GM18868 (cell line): ENCODE data around the gene LCTL.
"Not testable (repeated sequence)": the region's sequence is repeated elsewhere in the genome, so short reads cannot be mapped to it uniquely, and the experiment has no call there.

Experiments
- ATAC-seq: cut with Tn5 transposase; IDR thresholded peaks from one replicate; pipeline ENCODE4 v1.9.1; 2021; ENCODE audit warnings: mild to moderate bottlenecking, moderate library complexity; ENCODE audit not compliant: unreplicated experiment

The LCTL gene

GRCh38 chr15:66592505-66593218 is 26.9 kb upstream of the LCTL start:
- ATAC-seq, result no peak

DNA sequence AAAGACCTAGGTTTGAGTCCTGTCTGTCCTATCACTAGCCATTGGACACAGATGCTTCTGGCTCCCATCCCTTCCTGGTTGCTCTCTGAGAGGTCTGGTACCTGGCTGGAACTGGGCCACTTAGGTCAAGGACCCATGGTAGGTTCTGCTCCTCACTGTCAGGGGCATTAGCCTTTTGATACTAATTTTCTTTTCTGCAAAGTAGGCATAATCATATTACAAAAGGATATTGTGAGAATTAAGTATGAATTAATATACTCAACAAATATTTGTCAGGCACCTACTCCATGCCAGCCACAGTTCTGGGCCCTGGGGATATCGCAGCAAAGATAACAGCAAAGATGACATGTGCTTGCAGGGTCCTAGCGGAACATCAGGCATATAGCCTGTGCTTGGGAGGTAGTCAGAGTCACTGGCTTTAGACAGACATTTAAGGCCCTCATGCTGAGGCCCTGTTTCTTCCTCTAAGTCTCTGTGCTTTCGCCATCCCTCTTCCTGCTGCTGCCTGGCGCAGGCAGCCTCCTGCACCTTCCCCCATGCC is 25.6 kb upstream of the LCTL start:
- ATAC-seq, result no peak

GRCh38 chr15:66590435-66590834 is 24.6 kb upstream of the LCTL start:
- no peak for ATAC-seq

GRCh38 chr15:66589429-66589828 is 23.6 kb upstream of the LCTL start:
- ATAC-seq, result not testable (repeated sequence)

DNA sequence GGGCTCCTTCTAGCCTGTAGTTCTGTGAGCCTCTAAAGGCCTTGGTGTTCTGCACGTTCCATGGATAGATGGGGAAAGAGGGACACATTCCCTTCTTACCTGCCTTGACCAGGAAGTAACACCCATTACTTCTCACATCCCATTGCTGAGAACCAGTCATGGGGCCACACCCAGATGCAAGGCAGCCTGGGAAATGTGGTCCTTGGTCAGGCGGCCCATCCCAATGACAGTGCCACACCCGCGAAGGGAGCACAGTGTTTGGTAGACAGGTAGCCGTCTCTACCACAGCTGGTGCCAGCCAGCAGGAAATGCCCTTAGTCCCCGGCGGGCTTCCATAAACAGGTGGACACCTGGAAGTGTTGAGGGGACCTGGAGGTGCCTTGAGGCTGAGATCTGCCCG is 23.2 kb upstream of the LCTL start:
- no peak for ATAC-seq

DNA sequence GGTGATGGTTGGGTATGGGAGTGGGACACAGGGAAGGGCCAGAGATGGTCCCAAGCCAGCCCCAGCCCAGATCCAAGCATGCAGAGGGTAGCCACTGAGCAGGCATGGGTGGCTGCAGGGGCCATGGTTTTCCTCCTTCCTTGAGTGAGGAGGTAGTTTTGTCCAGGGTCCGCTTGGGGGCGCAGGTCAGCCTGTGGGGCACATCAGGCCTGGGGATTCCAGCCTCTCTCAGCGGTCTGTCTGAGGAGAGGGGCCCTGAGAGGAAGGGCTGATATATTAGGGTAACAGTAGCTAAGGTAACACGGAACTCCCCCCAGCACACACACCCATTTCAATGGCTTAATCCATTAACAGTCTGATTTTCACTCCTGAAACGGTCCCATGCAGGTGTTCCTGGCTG is 22.7 kb upstream of the LCTL start:
- ATAC-seq, result no peak

- no peak for ATAC-seq
These were observed 22.0 kb upstream of the LCTL start for GRCh38 chr15:66587749-66588148.

DNA sequence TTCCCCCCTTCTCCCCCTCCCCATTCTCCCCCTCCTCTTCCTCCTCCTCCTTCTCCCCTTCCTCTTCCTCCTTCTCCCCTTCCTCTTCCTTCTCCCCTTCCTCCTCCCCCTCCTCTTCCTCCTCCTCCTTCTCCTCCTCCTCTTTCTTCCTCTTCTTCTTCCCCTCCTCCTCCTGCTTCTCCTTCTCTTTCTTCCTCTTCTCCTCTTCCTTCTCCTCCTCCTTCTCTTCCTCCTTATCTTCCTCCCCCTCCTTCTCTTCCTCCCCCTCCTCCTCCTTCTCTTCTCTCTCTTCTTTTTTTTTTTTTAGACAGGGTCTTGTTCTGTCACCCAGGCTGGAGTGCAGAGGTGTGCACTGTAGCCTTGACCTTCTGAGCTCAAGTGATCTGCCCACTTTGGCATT is 21.2 kb upstream of the LCTL start:
- ATAC-seq, result no peak

DNA sequence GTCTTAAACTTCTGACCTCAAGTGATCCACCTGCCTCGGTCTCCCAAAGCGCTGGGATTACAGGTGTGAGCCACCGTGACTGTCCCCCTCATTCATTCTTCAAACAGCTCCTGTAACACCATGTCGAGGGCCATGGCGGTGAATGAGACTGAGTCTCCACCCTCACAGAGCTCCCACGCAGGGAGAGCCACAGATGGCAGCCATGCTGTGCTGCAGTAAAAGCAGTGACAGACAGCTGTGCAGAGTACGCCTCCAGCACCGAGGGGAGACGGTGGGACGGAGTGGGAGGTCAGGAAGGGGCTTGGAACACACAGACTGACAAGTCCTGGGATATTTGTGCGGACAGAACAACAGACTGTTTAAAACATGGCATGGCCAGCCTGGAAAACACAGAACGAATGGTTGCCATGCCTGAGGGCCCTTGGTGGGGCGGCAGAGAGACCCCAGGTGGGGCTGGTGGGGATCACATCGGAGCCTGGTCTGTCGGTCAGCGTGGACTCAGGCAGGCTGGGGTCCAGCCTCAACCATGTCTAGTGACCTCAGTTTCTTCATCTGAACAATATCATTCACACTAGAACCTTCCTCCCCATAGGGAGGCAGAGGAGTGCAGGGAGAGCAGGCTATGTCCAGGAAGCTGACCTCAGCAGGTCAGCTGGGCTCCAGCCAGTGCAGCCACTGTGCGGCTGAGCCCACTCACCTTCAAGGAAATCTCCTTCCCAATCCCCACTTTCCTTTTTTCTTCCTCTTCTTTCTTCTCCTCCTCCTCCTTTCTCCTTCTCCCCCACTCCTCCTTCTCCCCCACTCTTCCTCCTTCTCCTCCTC is 20.6 kb upstream of the LCTL start:
- ATAC-seq, result no peak

GRCh38 chr15:66581972-66582537 is 16.3 kb upstream of the LCTL start:
- ATAC-seq, result no peak

GRCh38 chr15:66580643-66581042 is 14.8 kb upstream of the LCTL start:
- ATAC-seq, result no peak

DNA sequence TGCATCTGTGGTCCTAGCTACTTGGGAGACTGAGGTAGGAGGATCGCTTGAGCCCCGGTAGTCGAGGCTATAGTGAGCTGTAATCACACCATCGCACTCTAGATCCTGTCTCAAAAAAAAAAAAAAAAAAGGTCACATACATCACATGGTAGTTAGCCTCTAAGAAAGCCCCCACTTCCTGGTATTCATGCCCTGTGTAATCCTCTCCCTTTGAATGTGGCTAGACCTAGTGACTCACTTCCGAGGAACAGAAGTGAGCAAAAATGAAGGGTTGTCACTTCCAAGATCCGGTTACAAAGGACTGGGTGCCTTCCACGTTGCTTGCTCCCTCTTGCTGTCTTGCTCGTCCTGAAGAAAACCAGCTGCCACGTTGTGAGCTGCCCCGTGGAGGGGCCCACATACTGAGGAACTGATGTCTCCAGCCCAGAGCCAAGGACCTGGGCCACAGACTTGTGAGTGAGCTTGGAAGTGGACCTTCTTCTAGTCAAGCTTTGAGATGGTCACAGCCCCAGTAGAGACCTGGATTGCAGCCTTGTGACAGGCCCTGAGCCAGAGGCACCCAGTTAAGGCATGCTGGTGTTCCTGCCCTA is 12.6 kb upstream of the LCTL start:
- no peak for ATAC-seq

DNA sequence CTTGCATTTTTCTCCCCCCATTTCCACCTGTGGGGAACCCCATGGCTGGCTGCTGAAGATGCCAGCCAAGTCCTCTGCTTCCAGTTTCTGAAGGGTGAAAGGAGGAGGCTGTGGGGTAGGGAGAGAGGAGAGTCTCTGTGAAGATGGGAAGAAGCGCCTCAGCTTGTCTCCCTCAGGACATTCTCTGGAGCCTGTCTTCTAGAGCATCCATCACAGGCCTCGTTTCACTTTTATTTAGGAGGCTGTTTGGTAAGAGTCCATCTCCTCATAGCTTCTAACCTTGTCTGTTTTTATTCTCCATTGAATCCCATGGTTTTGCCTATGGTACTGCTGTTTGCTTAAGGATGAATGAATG is 8.8 kb upstream of the LCTL start:
- no peak for ATAC-seq

- ATAC-seq, result no peak
These were observed 8.2 kb upstream of the LCTL start for GRCh38 chr15:66573719-66574595.

GRCh38 chr15:66573348-66573718 is 7.5 kb upstream of the LCTL start:
- no peak for ATAC-seq

- ATAC-seq, result no peak
These were observed 6.3 kb upstream of the LCTL start for GRCh38 chr15:66572146-66572545.

DNA sequence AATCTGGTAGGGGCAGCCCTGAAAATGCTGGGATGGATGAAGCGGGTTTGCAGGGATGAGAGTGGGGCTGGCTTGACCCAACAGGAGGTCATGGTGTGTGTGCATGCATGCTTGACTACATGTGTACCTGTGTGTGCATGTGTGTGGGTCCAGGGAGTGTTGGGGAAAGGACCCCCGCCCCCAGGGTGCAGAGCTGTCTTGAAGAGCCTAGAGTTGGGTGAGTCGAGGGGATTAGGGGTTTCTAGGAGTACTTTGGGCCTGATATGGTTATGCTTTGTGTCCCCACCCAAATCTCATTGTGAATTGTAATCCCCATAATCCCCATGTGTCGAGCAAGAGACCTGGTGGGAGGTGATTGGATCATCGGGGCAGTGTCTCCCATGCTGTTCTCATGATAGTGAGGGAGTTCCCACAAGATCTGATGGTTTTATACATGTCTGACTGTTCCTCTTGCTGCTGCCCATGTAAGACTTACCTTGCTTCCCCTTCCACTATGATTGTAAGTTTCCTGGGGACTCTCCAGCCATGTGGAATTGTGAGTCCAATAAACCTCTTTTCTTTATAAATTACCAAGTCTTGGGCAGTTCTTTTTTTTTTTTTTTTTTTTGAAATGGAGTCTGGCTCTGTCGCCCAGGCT is 5.2 kb upstream of the LCTL start:
- ATAC-seq, result no peak

GRCh38 chr15:66570327-66570726 is 4.5 kb upstream of the LCTL start:
- no peak for ATAC-seq

- no peak for ATAC-seq
These were observed 3.8 kb upstream of the LCTL start for GRCh38 chr15:66569461-66570137.

DNA sequence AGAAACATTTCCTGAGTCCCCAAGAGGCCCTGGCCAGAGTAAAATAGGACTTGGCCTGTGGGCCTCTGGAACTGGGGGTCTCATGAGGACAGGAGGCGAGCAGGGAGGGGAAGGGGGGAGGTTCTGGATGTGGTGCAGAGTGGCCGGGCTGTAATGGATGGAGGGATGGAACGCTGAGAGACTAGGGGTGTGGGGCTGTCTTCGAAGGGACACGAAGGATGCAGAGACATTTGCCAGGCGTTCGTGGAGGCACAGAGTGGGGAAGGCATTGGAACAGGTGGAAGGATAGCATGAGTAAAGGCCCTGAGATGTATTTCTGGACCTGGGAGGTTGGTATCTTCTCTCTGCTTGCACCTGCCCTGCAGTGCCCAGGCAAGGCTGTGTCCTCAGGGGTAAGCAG is 2.1 kb upstream of the LCTL start:
- no peak for ATAC-seq
